ENCODE measurements around the gene NELL2.

DNA sequence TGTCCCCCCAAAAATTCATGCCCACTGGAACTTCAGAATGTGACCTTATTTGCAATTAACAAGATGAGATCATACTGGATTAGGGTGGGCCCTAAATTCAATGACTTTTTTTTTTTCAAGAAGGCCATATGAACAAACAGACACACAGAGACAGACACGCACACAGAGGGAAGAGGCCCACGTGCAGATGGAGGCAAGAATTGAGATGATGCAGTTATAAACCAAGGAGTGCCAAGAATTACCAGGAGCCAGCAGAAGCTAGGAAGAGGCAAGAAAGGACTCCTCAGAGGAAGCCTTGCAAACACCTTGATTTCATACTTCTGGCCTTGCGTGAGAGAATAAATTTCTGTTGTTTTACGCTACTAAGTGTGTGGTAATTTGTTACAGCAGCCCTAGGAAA, 33.4 kb downstream of the NELL2 start:
- TF ChIP-seq, protein P1, sequence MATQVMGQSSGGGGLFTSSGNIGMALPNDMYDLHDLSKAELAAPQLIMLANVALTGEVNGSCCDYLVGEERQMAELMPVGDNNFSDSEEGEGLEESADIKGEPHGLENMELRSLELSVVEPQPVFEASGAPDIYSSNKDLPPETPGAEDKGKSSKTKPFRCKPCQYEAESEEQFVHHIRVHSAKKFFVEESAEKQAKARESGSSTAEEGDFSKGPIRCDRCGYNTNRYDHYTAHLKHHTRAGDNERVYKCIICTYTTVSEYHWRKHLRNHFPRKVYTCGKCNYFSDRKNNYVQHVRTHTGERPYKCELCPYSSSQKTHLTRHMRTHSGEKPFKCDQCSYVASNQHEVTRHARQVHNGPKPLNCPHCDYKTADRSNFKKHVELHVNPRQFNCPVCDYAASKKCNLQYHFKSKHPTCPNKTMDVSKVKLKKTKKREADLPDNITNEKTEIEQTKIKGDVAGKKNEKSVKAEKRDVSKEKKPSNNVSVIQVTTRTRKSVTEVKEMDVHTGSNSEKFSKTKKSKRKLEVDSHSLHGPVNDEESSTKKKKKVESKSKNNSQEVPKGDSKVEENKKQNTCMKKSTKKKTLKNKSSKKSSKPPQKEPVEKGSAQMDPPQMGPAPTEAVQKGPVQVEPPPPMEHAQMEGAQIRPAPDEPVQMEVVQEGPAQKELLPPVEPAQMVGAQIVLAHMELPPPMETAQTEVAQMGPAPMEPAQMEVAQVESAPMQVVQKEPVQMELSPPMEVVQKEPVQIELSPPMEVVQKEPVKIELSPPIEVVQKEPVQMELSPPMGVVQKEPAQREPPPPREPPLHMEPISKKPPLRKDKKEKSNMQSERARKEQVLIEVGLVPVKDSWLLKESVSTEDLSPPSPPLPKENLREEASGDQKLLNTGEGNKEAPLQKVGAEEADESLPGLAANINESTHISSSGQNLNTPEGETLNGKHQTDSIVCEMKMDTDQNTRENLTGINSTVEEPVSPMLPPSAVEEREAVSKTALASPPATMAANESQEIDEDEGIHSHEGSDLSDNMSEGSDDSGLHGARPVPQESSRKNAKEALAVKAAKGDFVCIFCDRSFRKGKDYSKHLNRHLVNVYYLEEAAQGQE (IDR thresholded peaks at IDR 0.05; ENCODE audit: insufficient read depth in 1 of 2, low read depth in 2 of 2, low read length in 2 of 2) = no peak
- TF ChIP-seq FOXP2 (optimal IDR thresholded peaks at IDR 0.05; ENCODE audit: borderline replicate concordance, extremely low read depth, extremely low read length, insufficient read depth) (no peak), POLR2AphosphoS5 (IDR thresholded peaks at IDR 0.05; ENCODE audit: low read depth, low read length) (no peak), TAF1 (IDR thresholded peaks at IDR 0.05; ENCODE audit: borderline replicate concordance, insufficient read depth, low read length) (no peak), SIN3A (IDR thresholded peaks at IDR 0.05; ENCODE audit: borderline replicate concordance, insufficient read depth, low read length) (no peak)

Measured in PFSK-1 (cell line).